Myocyte (in vitro differentiated cells): ENCODE measurements around the gene CNOT1. TPM values are rescaled to one million over a fixed set of nuclear protein-coding genes. Genes with fewer than 3 reads are reported as not detected.
"Not testable (repeated sequence)": the region's sequence is repeated elsewhere in the genome, so short reads cannot be mapped to it uniquely, and the experiment has no call there.

ENCODE experiments used
- DNase-seq: peaks from one replicate; pipeline ENCODE4 v3.0.0-alpha.2; 2012; ENCODE audit warnings: low read depth
- total RNA-seq: library from RNA; depleted of rRNA; stranded (reverse); fragments of >200 nt; gene quantifications from 2 replicates; pipeline ENCODE4 v1.2.3, GENCODE V29; 2014

The CNOT1 gene
- total RNA-seq, 1 donor from 2014 or later = 79.2 TPM

GRCh38 chr16:58638148-58639036 is 8.8 kb upstream of the CNOT1 start:
- DNase-seq = peak; percentile 80

GRCh38 chr16:58637021-58637420 is 7.4 kb upstream of the CNOT1 start:
- DNase-seq = not testable (repeated sequence)

GRCh38 chr16:58636466-58636865 is 6.8 kb upstream of the CNOT1 start:
- no peak for DNase-seq

GRCh38 chr16:58635502-58635901 is 5.9 kb upstream of the CNOT1 start:
- no peak for DNase-seq

GRCh38 chr16:58634265-58634802 is 4.7 kb upstream of the CNOT1 start:
- no peak for DNase-seq

- DNase-seq = peak; percentile 22
Measured at GRCh38 chr16:58628845-58629732, 537 bp downstream of the CNOT1 start.

- DNase-seq = no peak
Measured at GRCh38 chr16:58624209-58624608, 5.4 kb downstream of the CNOT1 start.

GRCh38 chr16:58620396-58620795 is 9.2 kb downstream of the CNOT1 start:
- DNase-seq = no peak

GRCh38 chr16:58615280-58615679 is 14.3 kb downstream of the CNOT1 start:
- no peak for DNase-seq

- DNase-seq = no peak
Measured at GRCh38 chr16:58614860-58615259, 14.8 kb downstream of the CNOT1 start.

- DNase-seq = peak; percentile 60
Measured at GRCh38 chr16:58614212-58614611, 15.4 kb downstream of the CNOT1 start.

- not testable (repeated sequence) for DNase-seq
Measured at GRCh38 chr16:58612965-58613364, 16.7 kb downstream of the CNOT1 start.

- DNase-seq = no peak
Measured at GRCh38 chr16:58608601-58609136, 21.0 kb downstream of the CNOT1 start.

GRCh38 chr16:58605562-58605961 is 24.1 kb downstream of the CNOT1 start:
- no peak for DNase-seq

- no peak for DNase-seq
Measured at GRCh38 chr16:58591083-58591482, 38.5 kb downstream of the CNOT1 start.

GRCh38 chr16:58589326-58589905 is 40.2 kb downstream of the CNOT1 start:
- no peak for DNase-seq

- DNase-seq = no peak
Measured at GRCh38 chr16:58588406-58588805, 41.2 kb downstream of the CNOT1 start.

- DNase-seq = no peak
Measured at GRCh38 chr16:58586340-58587030, 43.1 kb downstream of the CNOT1 start.

GRCh38 chr16:58584831-58585505 is 44.7 kb downstream of the CNOT1 start:
- DNase-seq = no peak
